Retinal pigment epithelial cell (primary cell): ENCODE data around the gene CSF1R.

Source experiments
- DNase-seq: peaks from one replicate; pipeline ENCODE4 v3.0.0-alpha.2; 2010; ENCODE audit warnings: low read depth
- H3K4me3 ChIP-seq: 2 replicates; pipeline ENCODE4 v1.5.1; 2011; ENCODE audit warnings: mild to moderate bottlenecking, low read length, control low read depth, moderate library complexity
- TF ChIP-seq, protein P1 (sequence below): conservative IDR thresholded peaks from 2 replicates; pipeline ENCODE4 v1.5.1; 2011; ENCODE audit warnings: low read depth, low read length, control low read depth, inconsistent platforms

Gene CSF1R

DNA sequence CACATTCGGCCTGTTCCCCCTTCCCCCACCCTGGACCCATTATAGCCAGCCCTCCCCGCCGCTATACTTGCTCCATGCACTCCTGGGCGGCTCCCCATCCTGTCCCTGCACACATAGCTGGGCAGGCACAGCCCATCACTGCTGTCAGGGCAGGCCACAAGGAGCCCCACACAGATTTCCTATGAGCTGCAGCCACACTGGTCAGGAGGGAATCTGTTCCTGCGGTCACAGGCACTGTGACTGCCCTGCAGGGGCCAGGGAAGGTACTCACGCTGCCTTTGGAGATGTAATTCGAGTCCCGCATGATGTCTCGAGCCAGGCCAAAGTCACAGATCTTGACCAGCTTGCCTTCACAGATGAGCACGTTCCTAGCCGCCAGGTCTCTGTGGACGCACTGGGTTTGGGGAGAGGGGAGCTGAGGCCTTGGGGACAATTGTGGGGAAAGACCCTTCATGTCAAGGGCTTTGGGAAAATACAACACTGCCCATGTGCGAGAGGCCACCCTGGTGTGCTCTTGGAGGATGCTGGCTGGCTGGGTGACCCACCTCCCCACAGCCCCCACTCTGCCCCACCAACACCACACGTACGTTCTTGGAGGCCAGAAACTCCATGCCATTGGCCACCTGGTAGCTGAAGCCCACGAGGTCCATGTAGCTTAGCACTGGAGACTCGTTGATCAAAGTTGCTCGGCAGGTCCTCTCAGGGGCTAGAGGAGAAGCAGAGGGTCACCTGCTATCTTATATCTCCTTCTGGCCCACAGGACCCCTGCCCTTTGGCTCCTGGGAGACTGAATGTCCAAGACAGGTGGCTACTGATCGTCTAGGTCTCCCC lies 34.5 kb upstream of the CSF1R start:
- TF ChIP-seq, protein P1, sequence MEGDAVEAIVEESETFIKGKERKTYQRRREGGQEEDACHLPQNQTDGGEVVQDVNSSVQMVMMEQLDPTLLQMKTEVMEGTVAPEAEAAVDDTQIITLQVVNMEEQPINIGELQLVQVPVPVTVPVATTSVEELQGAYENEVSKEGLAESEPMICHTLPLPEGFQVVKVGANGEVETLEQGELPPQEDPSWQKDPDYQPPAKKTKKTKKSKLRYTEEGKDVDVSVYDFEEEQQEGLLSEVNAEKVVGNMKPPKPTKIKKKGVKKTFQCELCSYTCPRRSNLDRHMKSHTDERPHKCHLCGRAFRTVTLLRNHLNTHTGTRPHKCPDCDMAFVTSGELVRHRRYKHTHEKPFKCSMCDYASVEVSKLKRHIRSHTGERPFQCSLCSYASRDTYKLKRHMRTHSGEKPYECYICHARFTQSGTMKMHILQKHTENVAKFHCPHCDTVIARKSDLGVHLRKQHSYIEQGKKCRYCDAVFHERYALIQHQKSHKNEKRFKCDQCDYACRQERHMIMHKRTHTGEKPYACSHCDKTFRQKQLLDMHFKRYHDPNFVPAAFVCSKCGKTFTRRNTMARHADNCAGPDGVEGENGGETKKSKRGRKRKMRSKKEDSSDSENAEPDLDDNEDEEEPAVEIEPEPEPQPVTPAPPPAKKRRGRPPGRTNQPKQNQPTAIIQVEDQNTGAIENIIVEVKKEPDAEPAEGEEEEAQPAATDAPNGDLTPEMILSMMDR: no peak
- no peak overlapping the region for H3K4me3 ChIP-seq
- no peak for DNase-seq

DNA sequence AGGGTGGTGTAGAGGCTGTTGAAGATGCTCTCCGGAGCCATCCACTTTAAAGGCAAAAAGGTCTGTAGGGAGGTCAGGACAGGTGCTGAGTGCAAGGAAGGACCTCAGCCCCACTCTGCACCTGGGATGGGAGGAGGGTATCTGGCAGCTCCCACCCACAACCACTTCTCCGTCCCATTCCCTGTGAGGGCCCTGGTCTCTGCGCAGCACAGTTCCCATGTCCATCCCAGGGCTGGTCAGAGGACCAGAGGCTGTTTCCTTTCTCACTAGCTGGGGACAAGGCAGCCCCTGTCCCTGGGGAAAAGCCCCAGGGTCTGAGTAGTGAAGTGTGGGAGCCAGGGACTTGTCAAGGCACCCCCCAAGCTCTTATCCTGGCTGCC lies 33.7 kb upstream of the CSF1R start:
- no peak overlapping the region for H3K4me3 ChIP-seq
- DNase-seq: no peak
- TF ChIP-seq, protein P1: no peak

DNA sequence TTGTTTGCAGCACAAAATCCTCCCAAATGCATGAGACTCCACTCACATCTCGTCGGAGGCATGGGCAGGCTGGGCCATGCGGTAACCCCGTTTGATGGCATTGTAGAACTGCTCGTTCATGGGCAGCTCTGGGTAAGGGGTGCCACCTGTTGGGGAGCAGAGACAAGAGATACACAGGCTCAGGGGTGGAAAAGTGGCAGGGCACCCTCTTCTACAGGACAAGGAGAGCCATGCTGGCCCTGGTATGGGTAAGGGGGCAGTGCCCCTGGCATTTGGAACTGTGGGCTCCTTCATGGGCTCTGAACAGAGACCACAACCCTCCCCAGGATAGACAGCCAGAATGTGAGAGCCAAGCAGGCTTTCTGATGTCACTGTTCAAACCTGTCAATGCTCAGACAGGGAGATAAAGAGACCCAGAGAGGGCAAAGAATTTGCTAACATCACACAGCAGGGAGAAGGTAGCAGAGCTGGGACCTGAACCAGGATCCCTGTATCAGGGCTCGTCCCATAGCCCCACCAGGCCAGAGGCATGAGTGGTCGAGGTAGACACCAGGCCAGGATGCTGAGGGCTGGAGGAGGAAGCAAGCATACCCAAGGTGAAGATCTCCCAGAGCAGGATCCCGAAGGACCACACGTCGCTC lies 33.2 kb upstream of the CSF1R start:
- TF ChIP-seq, protein P1: no peak
- no peak for DNase-seq
- H3K4me3 ChIP-seq: no peak overlapping the region

DNA sequence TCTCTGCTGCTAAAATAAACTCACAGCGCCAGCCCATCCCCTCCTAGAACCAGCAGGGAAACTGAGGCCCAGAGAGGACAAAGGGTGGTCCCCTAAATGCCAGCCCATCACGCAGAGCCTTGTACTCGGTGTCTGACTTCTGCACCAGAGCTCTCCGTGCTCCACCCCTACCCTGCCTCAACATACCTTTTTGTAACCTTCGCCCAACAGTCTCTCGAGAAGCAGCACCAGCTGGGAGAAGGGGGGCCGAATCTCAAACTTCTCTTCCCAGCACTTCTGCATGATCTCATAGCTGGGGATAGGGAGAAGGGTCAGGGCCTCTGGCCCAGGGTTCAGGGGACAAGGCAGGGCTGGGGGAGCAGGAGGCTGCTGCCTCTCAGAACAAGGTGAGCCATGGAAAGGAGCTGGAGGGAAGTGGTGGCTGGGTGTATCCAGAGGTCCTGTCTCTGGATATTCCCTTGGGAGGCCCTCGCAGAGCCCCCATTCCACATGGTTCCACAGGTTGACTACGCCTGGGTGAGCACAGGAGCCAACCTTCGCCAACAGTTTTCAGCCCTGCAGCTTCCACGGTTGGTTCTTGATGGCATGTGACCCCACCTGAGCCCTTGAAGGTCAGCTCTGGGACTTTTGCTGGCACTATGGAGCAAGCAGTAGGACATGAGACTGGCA lies 32.3 kb upstream of the CSF1R start:
- TF ChIP-seq, protein P1: no peak
- H3K4me3 ChIP-seq: no peak overlapping the region
- DNase-seq: no peak

DNA sequence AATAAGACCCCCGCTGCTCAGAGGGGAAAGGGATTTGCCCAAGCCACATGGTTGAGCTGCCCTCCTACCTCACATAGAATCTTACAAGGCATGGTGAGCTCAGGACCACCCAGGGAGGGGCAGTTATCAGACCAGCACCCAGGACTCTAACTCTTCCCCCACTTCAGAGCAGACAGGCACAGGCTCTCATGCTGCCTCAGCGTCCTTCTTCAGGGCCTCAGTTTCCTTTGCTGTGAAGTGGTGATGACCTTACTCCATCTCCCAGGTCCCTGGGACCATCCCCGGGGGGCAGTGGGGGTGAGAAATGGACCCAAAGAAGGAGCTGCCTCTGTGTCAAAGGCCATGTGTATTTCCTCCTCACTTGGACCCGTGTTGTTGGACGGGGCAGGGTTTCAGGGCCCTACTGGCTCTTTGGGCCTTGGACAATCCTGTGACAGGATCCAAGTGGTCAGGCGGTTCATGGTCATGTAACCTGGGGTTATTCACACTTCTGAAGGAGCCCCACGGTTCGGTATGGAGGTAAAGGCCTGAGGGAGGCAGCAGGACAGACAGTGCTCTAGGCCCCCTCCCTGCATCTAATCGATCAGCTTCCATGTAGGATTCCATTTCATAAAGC lies 31.7 kb upstream of the CSF1R start:
- TF ChIP-seq, protein P1: no peak

DNA sequence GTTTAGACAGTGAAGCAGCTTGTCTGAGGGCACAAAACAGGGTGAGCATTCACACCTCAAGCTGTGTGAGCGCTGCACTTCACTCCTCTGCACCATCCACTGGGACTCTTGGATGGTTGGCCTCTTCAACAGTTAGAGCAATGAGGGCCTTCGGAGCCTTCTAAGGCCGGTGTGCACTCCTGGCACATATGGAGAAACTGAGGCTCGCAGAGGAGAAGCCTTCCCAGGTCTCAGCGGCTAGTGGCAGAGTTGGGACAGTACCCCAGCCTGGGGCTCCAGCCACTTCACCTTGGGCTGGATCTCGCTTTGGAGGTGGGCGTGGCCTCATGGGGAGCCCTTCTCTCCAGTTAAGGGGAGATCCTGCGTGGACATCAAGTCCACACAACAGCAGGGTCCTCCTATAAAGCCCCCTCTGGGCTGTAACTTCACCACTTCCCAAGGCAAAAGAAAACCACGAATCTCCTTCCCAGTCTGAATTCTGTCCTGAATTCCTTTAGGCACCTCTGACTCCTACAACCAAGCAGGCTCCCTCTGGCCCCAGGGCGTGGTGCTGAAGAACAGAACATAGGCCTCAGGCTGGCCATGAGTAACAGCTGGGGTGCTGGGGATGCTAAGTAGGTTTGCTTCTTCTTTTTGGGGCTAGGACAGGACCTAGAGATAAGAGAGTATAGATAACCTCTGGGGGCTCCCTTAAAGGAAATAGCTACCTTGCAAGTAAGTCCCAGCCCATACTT lies 30.5 kb upstream of the CSF1R start:
- TF ChIP-seq, protein P1: no peak
- DNase-seq: no peak
- H3K4me3 ChIP-seq: no peak overlapping the region

More for the DNA sequence above, 31.7 kb upstream of the CSF1R start:
- DNase-seq: no peak
- H3K4me3 ChIP-seq: no peak overlapping the region
